PC-3 (cell line): ENCODE measurements around the gene SHROOM3. TPM values are rescaled to one million over a fixed set of nuclear protein-coding genes. Genes with fewer than 3 reads are reported as not detected.
"Not testable (repeated sequence)": the region's sequence is repeated elsewhere in the genome, so short reads cannot be mapped to it uniquely, and the experiment has no call there.

Source experiments
- ATAC-seq: fragments of 200-7000 bp; cut with Tn5 transposase; 2 replicates; pipeline ENCODE4 v1.9.1; 2020; ENCODE audit warnings: mild to moderate bottlenecking, moderate library complexity
- BruUV-seq: library from RNA; stranded (reverse); fragments of 400-500 nt; replicated peaks from 2 replicates; lab custom pipeline; 2021; lab: Mats Ljungman, UMichigan
- CTCF ChIA-PET: fragments of 300-600 bp; sonication (Branson Sonifier 250); formaldehyde crosslinking; loops from one replicate; lab custom pipeline; 2022; ENCODE audit warnings: antibody characterized with exemption; lab: Charles Lee
- POLR2A ChIA-PET: fragments of 300-600 bp; sonication (Branson Sonifier 250); formaldehyde crosslinking; loops from one replicate; lab custom pipeline; 2022; ENCODE audit warnings: antibody characterized with exemption; ENCODE audit not compliant: unreplicated experiment; lab: Charles Lee
- DNase-seq: peaks from one replicate; pipeline ENCODE4 v3.0.0-alpha.2; 2015
- H2AFZ ChIP-seq: fragments of 300-600 bp; sonication (generic); 2 replicates; pipeline ENCODE4 v1.6.0; 2016; ENCODE audit warnings: antibody characterized with exemption, low read length
- H3F3A ChIP-seq: fragments of 300-600 bp; sonication (generic); one replicate; pipeline ENCODE4 v1.6.0; 2017; ENCODE audit warnings: antibody characterized with exemption, low read length, control low read depth, mild to moderate bottlenecking; ENCODE audit not compliant: unreplicated experiment
- H3K27ac ChIP-seq: fragments of 300-600 bp; sonication (generic); 2 replicates; pipeline ENCODE4 v1.5.1; 2016; ENCODE audit warnings: mild to moderate bottlenecking, low read length
- H3K27me3 ChIP-seq: fragments of 300-600 bp; sonication (generic); 2 replicates; pipeline ENCODE4 v1.6.1; 2016; ENCODE audit warnings: low read length, mixed read lengths
- H3K36me3 ChIP-seq: fragments of 300-600 bp; sonication (generic); 2 replicates; pipeline ENCODE4 v1.6.1; 2016; ENCODE audit warnings: low read depth, mixed run types, low read length, mixed read lengths
- H3K4me1 ChIP-seq: fragments of 300-600 bp; sonication (generic); 2 replicates; pipeline ENCODE4 v1.5.1; 2016; ENCODE audit warnings: low read length; ENCODE audit not compliant: insufficient read depth
- H3K4me2 ChIP-seq: fragments of 300-600 bp; sonication (generic); 2 replicates; pipeline ENCODE4 v1.6.0; 2016; ENCODE audit warnings: low read length
- H3K4me3 ChIP-seq: fragments of 300-600 bp; sonication (generic); 2 replicates; pipeline ENCODE4 v1.5.1; 2016; ENCODE audit warnings: mild to moderate bottlenecking, low read length, mixed read lengths
- H3K79me2 ChIP-seq: fragments of 300-600 bp; sonication (generic); 2 replicates; pipeline ENCODE4 v1.6.1; 2017; ENCODE audit warnings: low read length, mixed read lengths
- H3K9ac ChIP-seq: fragments of 300-600 bp; sonication (generic); 2 replicates; pipeline ENCODE4 v1.6.0; 2016; ENCODE audit warnings: mild to moderate bottlenecking, low read length
- H3K9me2 ChIP-seq: fragments of 300-600 bp; sonication (generic); replicated peaks from 2 replicates; pipeline ENCODE4 v1.6.1; 2016; ENCODE audit warnings: mixed run types, low read length, mixed read lengths
- H3K9me3 ChIP-seq: fragments of 300-600 bp; sonication (generic); 2 replicates; pipeline ENCODE4 v1.6.1; 2016; ENCODE audit warnings: low read length, mixed read lengths
- H4K20me1 ChIP-seq: fragments of 300-600 bp; sonication (generic); 2 replicates; pipeline ENCODE4 v1.6.1; 2016; ENCODE audit warnings: low read length, mixed read lengths
- EZH2 ChIP-seq: fragments of 300-600 bp; sonication (generic); IDR thresholded peaks from one replicate; pipeline ENCODE4 v1.6.1; 2017; ENCODE audit warnings: antibody characterized with exemption, mild to moderate bottlenecking, low read length; ENCODE audit not compliant: unreplicated experiment
- EZH2phosphoT487 ChIP-seq: fragments of 300-600 bp; sonication (generic); IDR thresholded peaks from 2 replicates; pipeline ENCODE4 v1.6.1; 2018; ENCODE audit warnings: mild to moderate bottlenecking, antibody characterized with exemption, low read length, borderline replicate concordance
- intact Hi-C: fragments of 100-400 bp; cut with micrococcal nuclease; formaldehyde crosslinking; loops from 2 replicates; pipeline ENCODE4 v1.9.0; 2023
- total RNA-seq: library from RNA; depleted of rRNA; stranded (reverse); fragments of >200 nt; gene quantifications from 2 replicates; pipeline ENCODE4 v1.2.3, GENCODE V29; 2014
- TF ChIP-seq, protein P1 (sequence below): fragments of 300-600 bp; sonication (generic); conservative IDR thresholded peaks from 2 replicates; pipeline ENCODE4 v1.5.1; 2017; ENCODE audit warnings: antibody characterized with exemption, low read depth, mild to moderate bottlenecking, low read length

SHROOM3 gene
- total RNA-seq, 1 experiment from 2014 or later: 27.8 TPM

DNA sequence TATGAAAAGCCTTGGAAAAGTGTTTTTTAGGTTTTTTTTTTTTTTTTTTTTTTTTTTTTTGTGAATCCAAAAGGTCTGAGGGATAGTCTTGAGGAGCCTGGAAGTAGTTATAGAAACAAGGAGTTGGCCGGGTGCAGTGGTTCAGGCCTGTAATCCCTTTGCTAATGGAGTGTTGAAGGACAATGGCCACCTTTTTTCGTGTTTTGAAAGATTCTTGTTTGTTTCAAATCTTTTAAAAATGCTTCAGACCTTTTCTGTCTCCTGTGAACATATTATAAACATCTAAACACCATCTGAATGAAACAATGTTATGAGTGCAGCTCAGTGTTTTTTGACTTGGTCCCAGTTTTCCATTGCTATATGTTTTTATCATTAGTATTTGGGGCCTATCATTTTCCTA is 285.1 kb downstream of the SHROOM3 start:
- CTCF ChIA-PET: no interaction called here
- H3K79me2 ChIP-seq: peaks cover 45% of the 10 kb centered on the region
- ATAC-seq: no peak

GRCh38 chr4:76722146-76722545 is 287.1 kb downstream of the SHROOM3 start:
- H3K9me2 ChIP-seq, H3K27me3 ChIP-seq, ATAC-seq, H3K27ac ChIP-seq, H3K9ac ChIP-seq, H2AFZ ChIP-seq, H3K36me3 ChIP-seq, DNase-seq, H3F3A ChIP-seq, intact Hi-C loops, BruUV-seq, POLR2A ChIA-PET, H4K20me1 ChIP-seq, H3K9me3 ChIP-seq, CTCF ChIA-PET, H3K4me2 ChIP-seq, H3K4me3 ChIP-seq: not testable (repeated sequence)
- Histone ChIP-seq H3K79me2 (peaks cover 52% of the 10 kb centered on the region), H3K4me1 (peaks cover 46% of the 10 kb centered on the region)

More for the DNA sequence above, 285.1 kb downstream of the SHROOM3 start:
- Histone ChIP-seq H3K9ac (no peak overlapping the region), H3F3A (no peaks in the 10 kb centered on the region), H3K4me1 (peaks cover 43% of the 10 kb centered on the region), H3K4me3 (no peak overlapping the region), H3K9me2 (no peaks in the 10 kb centered on the region), H3K27ac (no peak overlapping the region), H3K27me3 (no peaks in the 10 kb centered on the region), H4K20me1 (no peaks in the 10 kb centered on the region), H2AFZ (no peak overlapping the region), H3K9me3 (no peaks in the 10 kb centered on the region), H3K36me3 (no peaks in the 10 kb centered on the region), H3K4me2 (no peak overlapping the region)
- BruUV-seq: no TSS peak
- POLR2A ChIA-PET: no interaction called here
- TF ChIP-seq, protein P1, sequence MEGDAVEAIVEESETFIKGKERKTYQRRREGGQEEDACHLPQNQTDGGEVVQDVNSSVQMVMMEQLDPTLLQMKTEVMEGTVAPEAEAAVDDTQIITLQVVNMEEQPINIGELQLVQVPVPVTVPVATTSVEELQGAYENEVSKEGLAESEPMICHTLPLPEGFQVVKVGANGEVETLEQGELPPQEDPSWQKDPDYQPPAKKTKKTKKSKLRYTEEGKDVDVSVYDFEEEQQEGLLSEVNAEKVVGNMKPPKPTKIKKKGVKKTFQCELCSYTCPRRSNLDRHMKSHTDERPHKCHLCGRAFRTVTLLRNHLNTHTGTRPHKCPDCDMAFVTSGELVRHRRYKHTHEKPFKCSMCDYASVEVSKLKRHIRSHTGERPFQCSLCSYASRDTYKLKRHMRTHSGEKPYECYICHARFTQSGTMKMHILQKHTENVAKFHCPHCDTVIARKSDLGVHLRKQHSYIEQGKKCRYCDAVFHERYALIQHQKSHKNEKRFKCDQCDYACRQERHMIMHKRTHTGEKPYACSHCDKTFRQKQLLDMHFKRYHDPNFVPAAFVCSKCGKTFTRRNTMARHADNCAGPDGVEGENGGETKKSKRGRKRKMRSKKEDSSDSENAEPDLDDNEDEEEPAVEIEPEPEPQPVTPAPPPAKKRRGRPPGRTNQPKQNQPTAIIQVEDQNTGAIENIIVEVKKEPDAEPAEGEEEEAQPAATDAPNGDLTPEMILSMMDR: no peak
- no peak for TF ChIP-seq EZH2
- TF ChIP-seq EZH2phosphoT487: no peak
- DNase-seq: no peak
- intact Hi-C loops: no loop called here

- intact Hi-C loops: no loop called here
- Histone ChIP-seq H2AFZ (no peak overlapping the region), H3K79me2 (peaks cover 50% of the 10 kb centered on the region), H3F3A (no peaks in the 10 kb centered on the region), H3K27ac (peak overlapping the region; percentile 64), H3K9ac (no peak overlapping the region), H3K4me3 (no peak overlapping the region), H3K36me3 (no peaks in the 10 kb centered on the region), H3K4me2 (no peak overlapping the region), H3K27me3 (no peaks in the 10 kb centered on the region), H3K9me2 (no peaks in the 10 kb centered on the region), H4K20me1 (no peaks in the 10 kb centered on the region), H3K4me1 (peaks cover 40% of the 10 kb centered on the region), H3K9me3 (no peaks in the 10 kb centered on the region)
- no TSS peak for BruUV-seq
- ATAC-seq (no peak), DNase-seq (no peak)
- ChIA-PET POLR2A (interaction anchor here (0.6 kb wide), 1 partner anchor 423 kb away, joined by 5 read pairs; no protein-coding TSS in a partner anchor), CTCF (no interaction called here)
- TF ChIP-seq, protein P1: no peak
- TF ChIP-seq EZH2 (no peak), EZH2phosphoT487 (no peak)
Observed at GRCh38 chr4:76722838-76723237, 287.8 kb downstream of the SHROOM3 start.
